GM12875 (cell line): ENCODE results near the gene STING1.
"Not testable (repeated sequence)": the region's sequence is repeated elsewhere in the genome, so short reads cannot be mapped to it uniquely, and the experiment has no call there.

ENCODE experiments used
- H3K4me3 ChIP-seq: one replicate; pipeline ENCODE4 v1.5.1; 2011; ENCODE audit warnings: low read depth, low read length, control low read depth
- TF ChIP-seq, protein P1 (sequence below): IDR thresholded peaks from 2 replicates; pipeline ENCODE4 v1.5.1; 2011; ENCODE audit warnings: low read depth, mild to moderate bottlenecking, control low read depth, inconsistent platforms, low read length, moderate library complexity, borderline replicate concordance; ENCODE audit not compliant: insufficient read depth

Gene STING1

GRCh38 chr5:139523635-139524445, 41.3 kb upstream of the STING1 start:
- TF ChIP-seq, protein P1, sequence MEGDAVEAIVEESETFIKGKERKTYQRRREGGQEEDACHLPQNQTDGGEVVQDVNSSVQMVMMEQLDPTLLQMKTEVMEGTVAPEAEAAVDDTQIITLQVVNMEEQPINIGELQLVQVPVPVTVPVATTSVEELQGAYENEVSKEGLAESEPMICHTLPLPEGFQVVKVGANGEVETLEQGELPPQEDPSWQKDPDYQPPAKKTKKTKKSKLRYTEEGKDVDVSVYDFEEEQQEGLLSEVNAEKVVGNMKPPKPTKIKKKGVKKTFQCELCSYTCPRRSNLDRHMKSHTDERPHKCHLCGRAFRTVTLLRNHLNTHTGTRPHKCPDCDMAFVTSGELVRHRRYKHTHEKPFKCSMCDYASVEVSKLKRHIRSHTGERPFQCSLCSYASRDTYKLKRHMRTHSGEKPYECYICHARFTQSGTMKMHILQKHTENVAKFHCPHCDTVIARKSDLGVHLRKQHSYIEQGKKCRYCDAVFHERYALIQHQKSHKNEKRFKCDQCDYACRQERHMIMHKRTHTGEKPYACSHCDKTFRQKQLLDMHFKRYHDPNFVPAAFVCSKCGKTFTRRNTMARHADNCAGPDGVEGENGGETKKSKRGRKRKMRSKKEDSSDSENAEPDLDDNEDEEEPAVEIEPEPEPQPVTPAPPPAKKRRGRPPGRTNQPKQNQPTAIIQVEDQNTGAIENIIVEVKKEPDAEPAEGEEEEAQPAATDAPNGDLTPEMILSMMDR = no peak
- no peak overlapping the region for H3K4me3 ChIP-seq

DNA sequence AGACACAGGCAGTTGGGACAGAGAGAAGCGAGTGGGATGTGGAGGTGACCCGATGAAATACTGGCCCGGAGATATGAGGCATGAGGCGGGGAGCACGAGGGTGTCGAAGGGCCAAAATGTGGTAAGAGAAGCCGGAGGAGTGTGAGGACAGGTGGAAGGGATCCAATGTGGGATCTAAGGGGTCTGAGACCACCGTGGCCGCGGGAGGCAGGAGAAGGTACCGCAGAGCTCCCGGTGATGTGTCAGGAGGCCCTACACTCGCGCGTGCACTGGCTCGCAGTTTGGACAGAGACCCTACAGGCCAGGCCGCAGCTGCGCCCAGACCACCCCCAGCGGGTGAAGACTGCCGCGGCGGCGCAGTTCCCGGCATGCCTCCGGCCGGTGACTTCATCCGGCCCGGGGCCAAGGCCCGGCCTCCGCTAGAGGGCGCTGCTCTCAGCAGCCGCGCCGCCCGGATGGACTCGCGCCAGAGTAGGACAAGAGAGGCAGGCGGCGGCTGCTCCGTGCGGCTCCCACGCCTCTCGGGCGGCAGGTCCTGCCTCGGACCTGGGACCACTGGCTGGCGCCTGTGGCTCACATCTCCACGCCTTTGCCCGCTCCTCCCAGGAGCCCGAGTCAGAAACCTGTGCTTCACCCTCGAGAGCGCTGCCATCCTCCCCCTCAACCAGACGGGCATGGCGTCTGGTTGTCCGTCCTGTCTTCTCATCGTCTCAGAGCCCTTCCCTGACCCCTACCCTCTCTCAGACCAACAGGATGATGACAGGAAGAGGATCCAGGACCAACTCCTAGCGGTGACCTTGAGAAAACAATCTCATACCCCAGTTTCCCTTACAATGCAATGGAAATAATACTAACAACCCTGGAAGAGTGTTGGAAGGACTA, 35.4 kb upstream of the STING1 start:
- TF ChIP-seq, protein P1 = peak; percentile 99
- H3K4me3 ChIP-seq = peak overlapping the region; percentile 56

GRCh38 chr5:139514486-139514856, 31.9 kb upstream of the STING1 start:
- no peak overlapping the region for H3K4me3 ChIP-seq
- TF ChIP-seq, protein P1 = no peak

- no peak overlapping the region for H3K4me3 ChIP-seq
- TF ChIP-seq, protein P1 = no peak
Measured at GRCh38 chr5:139513852-139514485, 31.4 kb upstream of the STING1 start.

GRCh38 chr5:139513434-139513833, 30.9 kb upstream of the STING1 start:
- H3K4me3 ChIP-seq = not testable (repeated sequence)
- TF ChIP-seq, protein P1 = peak; percentile 79

- no peak overlapping the region for H3K4me3 ChIP-seq
- TF ChIP-seq, protein P1 = no peak
Measured at GRCh38 chr5:139512786-139513390, 30.3 kb upstream of the STING1 start.

DNA sequence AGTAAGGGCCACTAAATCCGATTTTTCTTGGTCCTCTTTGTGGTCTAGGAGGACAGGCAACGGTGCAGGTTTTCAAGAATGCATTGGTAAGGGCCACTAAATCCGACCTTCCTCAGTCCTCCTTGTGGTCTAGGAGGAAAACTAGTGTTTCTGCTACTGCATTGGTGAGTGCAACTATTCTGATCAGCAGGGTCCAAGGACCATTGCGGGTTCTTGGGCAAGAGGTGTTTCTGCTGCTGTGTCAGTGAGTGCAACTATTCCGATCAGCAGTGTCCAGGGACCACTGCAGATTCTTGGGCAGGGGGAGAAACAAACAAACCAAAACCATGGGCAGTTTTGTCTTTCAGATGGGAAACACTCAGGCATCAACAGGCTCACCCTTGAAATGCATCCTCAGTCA, 22.2 kb upstream of the STING1 start:
- H3K4me3 ChIP-seq = not testable (repeated sequence)

DNA sequence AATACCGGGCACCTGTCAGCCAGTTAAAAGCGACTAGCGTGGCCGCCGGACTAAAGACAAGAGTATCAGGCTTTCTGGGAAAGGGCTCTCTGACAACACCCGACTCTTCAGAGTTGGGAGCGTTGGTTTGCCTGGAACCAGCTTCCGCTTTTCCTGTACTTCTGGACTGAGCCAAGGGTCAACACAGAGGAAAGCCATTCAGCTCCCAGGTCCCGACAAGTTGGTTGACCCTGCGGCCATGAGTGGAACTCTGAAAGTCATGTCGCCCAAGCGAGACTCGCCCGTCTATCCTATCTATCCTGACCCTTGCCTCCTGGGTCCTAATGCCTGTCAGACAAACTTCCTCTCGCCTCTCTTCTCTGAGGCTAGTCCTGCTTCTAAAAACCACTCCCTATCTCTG, 21.3 kb upstream of the STING1 start:
- H3K4me3 ChIP-seq = not testable (repeated sequence)

DNA sequence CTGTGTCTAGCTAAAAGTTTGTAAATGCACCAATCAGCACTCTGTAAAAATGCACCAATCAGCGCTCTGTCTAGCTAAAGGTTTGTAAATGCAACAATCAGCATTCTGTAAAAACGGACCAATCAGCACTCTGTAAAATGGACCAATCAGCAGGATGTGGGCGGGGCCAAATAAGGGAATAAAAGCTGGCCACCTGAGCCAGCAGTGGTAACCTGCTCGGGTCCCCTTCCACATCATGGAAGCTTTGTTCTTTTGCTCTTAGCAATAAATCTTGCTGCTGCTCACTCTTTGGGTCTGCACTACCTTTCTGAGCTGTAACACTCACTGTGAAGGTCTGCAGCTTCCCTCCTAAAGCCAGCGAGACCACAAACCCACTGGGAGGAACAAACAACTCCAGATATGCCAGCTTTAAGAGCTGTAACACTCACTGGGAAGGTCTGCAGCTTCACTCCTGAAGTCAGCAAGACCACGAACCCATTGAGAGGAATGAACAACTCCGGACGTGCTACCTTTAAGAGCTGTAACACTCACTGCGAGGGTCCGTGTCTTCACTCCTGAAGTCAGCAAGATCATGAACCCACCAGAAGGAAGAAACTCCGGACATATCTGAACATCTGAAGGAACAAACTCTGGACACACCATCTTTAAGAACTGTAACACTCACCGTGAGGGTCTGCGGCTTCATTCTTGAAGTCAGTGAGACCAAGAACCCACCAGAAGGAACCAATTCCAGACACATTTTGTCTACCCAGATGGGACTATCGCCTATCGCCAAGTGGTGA, 20.7 kb upstream of the STING1 start:
- not testable (repeated sequence) for H3K4me3 ChIP-seq
